ENCODE measurements around the gene PTBP1. TPM values are rescaled to one million over a fixed set of nuclear protein-coding genes. Genes with fewer than 3 reads are reported as not detected.

The PTBP1 gene
- total and polyA plus RNA-seq, 9 of the 15 experiments (the other 6 are each of a cell fraction or from before 2014, with no cell fraction given), result 14.0 to 759 (median 234) TPM

- TF ChIP-seq HMBOX1 (IDR thresholded peaks at IDR 0.05) (no peak), SMAD1 (IDR thresholded peaks at IDR 0.05; ENCODE audit: low read depth, low read length, partially characterized antibody) (no peak), SRSF7 (optimal IDR thresholded peaks at IDR 0.05; ENCODE audit: low read depth, low read length) (no peak), XRCC4 (IDR thresholded peaks at IDR 0.05; ENCODE audit: extremely low read depth, insufficient read depth, insufficient read length) (no peak), TAF7 (tag; IDR thresholded peaks at IDR 0.05) (no peak), HMGXB4 (CRISPR knock-in tag; IDR thresholded peaks at IDR 0.05) (no peak; the same call in 1 of the 2 replicates), CSDE1 (IDR thresholded peaks at IDR 0.05) (no peak), CREB1 (IDR thresholded peaks at IDR 0.05) (no peak), CREB1 (CRISPR knock-in tag; IDR thresholded peaks at IDR 0.05) (no peak), SAP30 (IDR thresholded peaks at IDR 0.05; ENCODE audit: borderline replicate concordance, insufficient read depth, low read depth, low read length, poor library complexity, severe bottlenecking) (no peak), NFE2 (IDR thresholded peaks at IDR 0.05; ENCODE audit: low read depth) (no peak), MCM5 (IDR thresholded peaks at IDR 0.05; ENCODE audit: low read depth) (no peak), ARHGAP35 (IDR thresholded peaks at IDR 0.05; ENCODE audit: partially characterized antibody) (no peak), ZNF239 (CRISPR knock-in tag; IDR thresholded peaks at IDR 0.05) (no peak), ZNF175 (CRISPR knock-in tag; IDR thresholded peaks at IDR 0.05; ENCODE audit: low read depth) (peak; percentile 75), NFE2L1 (tag; IDR thresholded peaks at IDR 0.05; ENCODE audit: borderline replicate concordance, low read depth) (no peak)
- TF ChIP-seq, protein P1, sequence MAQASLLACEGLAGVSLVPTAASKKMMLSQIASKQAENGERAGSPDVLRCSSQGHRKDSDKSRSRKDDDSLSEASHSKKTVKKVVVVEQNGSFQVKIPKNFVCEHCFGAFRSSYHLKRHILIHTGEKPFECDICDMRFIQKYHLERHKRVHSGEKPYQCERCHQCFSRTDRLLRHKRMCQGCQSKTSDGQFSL (CRISPR knock-in tag; IDR thresholded peaks at IDR 0.05), result no peak
- TF ChIP-seq, protein P1 (tag; IDR thresholded peaks at IDR 0.05), result no peak
- TF ChIP-seq, protein P2, sequence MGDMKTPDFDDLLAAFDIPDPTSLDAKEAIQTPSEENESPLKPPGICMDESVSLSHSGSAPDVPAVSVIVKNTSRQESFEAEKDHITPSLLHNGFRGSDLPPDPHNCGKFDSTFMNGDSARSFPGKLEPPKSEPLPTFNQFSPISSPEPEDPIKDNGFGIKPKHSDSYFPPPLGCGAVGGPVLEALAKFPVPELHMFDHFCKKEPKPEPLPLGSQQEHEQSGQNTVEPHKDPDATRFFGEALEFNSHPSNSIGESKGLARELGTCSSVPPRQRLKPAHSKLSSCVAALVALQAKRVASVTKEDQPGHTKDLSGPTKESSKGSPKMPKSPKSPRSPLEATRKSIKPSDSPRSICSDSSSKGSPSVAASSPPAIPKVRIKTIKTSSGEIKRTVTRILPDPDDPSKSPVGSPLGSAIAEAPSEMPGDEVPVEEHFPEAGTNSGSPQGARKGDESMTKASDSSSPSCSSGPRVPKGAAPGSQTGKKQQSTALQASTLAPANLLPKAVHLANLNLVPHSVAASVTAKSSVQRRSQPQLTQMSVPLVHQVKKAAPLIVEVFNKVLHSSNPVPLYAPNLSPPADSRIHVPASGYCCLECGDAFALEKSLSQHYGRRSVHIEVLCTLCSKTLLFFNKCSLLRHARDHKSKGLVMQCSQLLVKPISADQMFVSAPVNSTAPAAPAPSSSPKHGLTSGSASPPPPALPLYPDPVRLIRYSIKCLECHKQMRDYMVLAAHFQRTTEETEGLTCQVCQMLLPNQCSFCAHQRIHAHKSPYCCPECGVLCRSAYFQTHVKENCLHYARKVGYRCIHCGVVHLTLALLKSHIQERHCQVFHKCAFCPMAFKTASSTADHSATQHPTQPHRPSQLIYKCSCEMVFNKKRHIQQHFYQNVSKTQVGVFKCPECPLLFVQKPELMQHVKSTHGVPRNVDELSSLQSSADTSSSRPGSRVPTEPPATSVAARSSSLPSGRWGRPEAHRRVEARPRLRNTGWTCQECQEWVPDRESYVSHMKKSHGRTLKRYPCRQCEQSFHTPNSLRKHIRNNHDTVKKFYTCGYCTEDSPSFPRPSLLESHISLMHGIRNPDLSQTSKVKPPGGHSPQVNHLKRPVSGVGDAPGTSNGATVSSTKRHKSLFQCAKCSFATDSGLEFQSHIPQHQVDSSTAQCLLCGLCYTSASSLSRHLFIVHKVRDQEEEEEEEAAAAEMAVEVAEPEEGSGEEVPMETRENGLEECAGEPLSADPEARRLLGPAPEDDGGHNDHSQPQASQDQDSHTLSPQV (IDR thresholded peaks at IDR 0.05), result 0 out of 2 replicates have a peak, but pooled peaks have one; percentile 44
Measured at GRCh38 chr19:797528-798414, 519 bp downstream of the PTBP1 start (continued).

Measured in K562 (cell line).